ENCODE measurements around the gene PPM1J. TPM values are rescaled to one million over a fixed set of nuclear protein-coding genes. Genes with fewer than 3 reads are reported as not detected.
A peak's percentile ranks its signal among the peaks of the same experiment; 100 is the strongest.

The PPM1J gene
- total and polyA plus RNA-seq, 9 of the 15 experiments (the other 6 are each of a cell fraction or from before 2014, with no cell fraction given), result 0.25 to 10.5 (median 4.2) TPM

DNA sequence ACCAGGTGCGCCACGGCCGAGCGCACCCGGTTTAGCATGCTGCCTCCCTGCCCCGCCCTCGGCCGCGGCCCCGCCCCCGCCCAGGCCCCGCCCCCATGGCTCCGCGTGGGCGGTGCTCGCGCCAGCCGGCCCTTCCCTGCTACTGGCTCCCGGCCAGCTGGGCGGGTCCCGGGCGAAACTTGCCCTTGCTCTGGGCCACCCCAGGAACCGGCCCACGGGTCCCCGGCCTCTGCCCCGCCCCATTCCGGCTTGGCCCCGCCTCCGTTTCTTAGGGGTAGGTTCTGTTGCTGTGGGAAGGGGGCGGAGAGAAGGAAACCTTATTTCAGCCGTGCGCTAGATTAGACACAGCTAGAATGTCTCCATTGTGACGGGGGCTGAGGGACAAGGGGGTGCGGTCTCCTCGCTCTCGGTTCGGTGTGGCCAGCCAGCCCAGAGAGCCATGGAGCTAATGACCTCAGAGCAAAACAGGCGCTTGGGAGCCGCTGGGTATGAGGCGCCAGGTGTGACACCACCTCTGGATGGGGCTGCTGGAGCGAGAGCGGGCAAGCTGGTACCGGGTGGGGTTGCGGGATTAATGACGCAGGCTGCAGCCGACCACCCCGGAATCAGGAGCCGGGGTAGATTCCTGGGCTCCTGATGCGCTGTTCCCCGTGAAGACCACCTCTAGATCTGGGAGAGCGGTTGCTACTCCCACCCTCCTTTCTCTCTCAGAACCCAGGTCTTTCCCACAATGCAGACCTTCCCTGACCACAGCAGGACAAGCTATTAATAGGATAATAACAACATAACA, at the start of gene PPM1J (continued):
- TF ChIP-seq, protein P1, sequence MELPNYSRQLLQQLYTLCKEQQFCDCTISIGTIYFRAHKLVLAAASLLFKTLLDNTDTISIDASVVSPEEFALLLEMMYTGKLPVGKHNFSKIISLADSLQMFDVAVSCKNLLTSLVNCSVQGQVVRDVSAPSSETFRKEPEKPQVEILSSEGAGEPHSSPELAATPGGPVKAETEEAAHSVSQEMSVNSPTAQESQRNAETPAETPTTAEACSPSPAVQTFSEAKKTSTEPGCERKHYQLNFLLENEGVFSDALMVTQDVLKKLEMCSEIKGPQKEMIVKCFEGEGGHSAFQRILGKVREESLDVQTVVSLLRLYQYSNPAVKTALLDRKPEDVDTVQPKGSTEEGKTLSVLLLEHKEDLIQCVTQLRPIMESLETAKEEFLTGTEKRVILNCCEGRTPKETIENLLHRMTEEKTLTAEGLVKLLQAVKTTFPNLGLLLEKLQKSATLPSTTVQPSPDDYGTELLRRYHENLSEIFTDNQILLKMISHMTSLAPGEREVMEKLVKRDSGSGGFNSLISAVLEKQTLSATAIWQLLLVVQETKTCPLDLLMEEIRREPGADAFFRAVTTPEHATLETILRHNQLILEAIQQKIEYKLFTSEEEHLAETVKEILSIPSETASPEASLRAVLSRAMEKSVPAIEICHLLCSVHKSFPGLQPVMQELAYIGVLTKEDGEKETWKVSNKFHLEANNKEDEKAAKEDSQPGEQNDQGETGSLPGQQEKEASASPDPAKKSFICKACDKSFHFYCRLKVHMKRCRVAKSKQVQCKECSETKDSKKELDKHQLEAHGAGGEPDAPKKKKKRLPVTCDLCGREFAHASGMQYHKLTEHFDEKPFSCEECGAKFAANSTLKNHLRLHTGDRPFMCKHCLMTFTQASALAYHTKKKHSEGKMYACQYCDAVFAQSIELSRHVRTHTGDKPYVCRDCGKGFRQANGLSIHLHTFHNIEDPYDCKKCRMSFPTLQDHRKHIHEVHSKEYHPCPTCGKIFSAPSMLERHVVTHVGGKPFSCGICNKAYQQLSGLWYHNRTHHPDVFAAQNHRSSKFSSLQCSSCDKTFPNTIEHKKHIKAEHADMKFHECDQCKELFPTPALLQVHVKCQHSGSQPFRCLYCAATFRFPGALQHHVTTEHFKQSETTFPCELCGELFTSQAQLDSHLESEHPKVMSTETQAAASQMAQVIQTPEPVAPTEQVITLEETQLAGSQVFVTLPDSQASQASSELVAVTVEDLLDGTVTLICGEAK (IDR thresholded peaks at IDR 0.05), result peak; percentile 38; the same call in 1 of the 2 replicates
- TF ChIP-seq, protein P1 (CRISPR knock-in tag; IDR thresholded peaks at IDR 0.05), result no peak
- TF ChIP-seq ZNF699 (CRISPR knock-in tag; IDR thresholded peaks at IDR 0.05; ENCODE audit: insufficient replicate concordance), result no peak
- no peak for TF ChIP-seq ZZZ3 (IDR thresholded peaks at IDR 0.05)
- TF ChIP-seq NCOR1 (IDR thresholded peaks at IDR 0.05), result no peak
- TF ChIP-seq E2F3 (CRISPR knock-in tag; IDR thresholded peaks at IDR 0.05), result no peak
- no peak for TF ChIP-seq TAF9B (IDR thresholded peaks at IDR 0.05; ENCODE audit: partially characterized antibody)
- TF ChIP-seq PHTF2 (CRISPR knock-in tag; IDR thresholded peaks at IDR 0.05), result no peak
